H1 (cell line): ENCODE results near the gene RNF224. TPM values are rescaled to one million over a fixed set of nuclear protein-coding genes. Genes with fewer than 3 reads are reported as not detected.

Experiments
- CTCF ChIA-PET: fragments of 300-600 bp; sonication (Branson Sonifier 250); formaldehyde crosslinking; loops from one replicate; lab custom pipeline; 2021; ENCODE audit not compliant: partially characterized antibody; lab: Charles Lee
- POLR2A ChIA-PET: fragments of 300-600 bp; sonication (Branson Sonifier 250); formaldehyde crosslinking; loops from one replicate; lab custom pipeline; 2021; ENCODE audit warnings: inconsistent platforms; ENCODE audit not compliant: partially characterized antibody; lab: Charles Lee
- DNase-seq, 2 experiments: peaks; one replicate each; pipeline versions ENCODE4 v3.0.0 to v3.0.0-alpha.2; 2010 to 2022; ENCODE audit warnings: low spot score in 2 of 2, low read depth in 1 of 2, mixed read lengths in 1 of 2
- FAIRE-seq: peaks from 2 replicates; lab custom pipeline; 2011; peaks lifted over from hg19 to GRCh38; lab: Jason Lieb, UNC
- H2AFZ ChIP-seq: 2 replicates; pipeline ENCODE4 v1.8.1; 2012; ENCODE audit warnings: low read length, inconsistent platforms
- H2AK5ac ChIP-seq: 2 replicates; pipeline ENCODE4 v1.6.1; 2013; ENCODE audit warnings: low read depth, low read length
- H2BK120ac ChIP-seq: replicated peaks from 2 replicates; pipeline ENCODE3; 2013; ENCODE audit warnings: low read depth, low read length, inconsistent platforms
- H2BK12ac ChIP-seq: 2 replicates; pipeline ENCODE4 v1.6.1; 2013; ENCODE audit warnings: low read depth, low read length
- H2BK15ac ChIP-seq: 2 replicates; pipeline ENCODE4 v1.6.1; 2013; ENCODE audit warnings: low read length
- H2BK20ac ChIP-seq: 2 replicates; pipeline ENCODE4 v1.6.1; 2013; ENCODE audit warnings: low read length
- H2BK5ac ChIP-seq: 2 replicates; pipeline ENCODE4 v1.6.1; 2013; ENCODE audit warnings: low read depth, low read length
- H3K14ac ChIP-seq: 2 replicates; pipeline ENCODE4 v1.6.1; 2013; ENCODE audit warnings: inconsistent platforms; ENCODE audit not compliant: insufficient read length
- H3K18ac ChIP-seq: 2 replicates; pipeline ENCODE4 v1.6.1; 2013; ENCODE audit warnings: low read length; ENCODE audit errors: extremely low read depth
- H3K23ac ChIP-seq: 2 replicates; pipeline ENCODE4 v1.6.1; 2013; ENCODE audit warnings: inconsistent platforms; ENCODE audit not compliant: insufficient read length
- H3K23me2 ChIP-seq: 2 replicates; pipeline ENCODE4 v1.6.1; 2013; ENCODE audit warnings: low read depth, low read length
- H3K27ac ChIP-seq: 2 replicates; pipeline ENCODE4 v1.6.1; 2011; ENCODE audit warnings: low read depth, low read length, inconsistent platforms
- H3K27me3 ChIP-seq, 4 experiments: replicated peaks in 1 of 4; 1 replicate in 1 of 4; 2 replicates in 3 of 4; pipeline versions ENCODE4 v1.6.1 to v1.8.1; 2011 to 2013; ENCODE audit warnings: low read length in 3 of 4, mild to moderate bottlenecking in 3 of 4, inconsistent platforms in 2 of 4, mixed read lengths in 2 of 4, moderate library complexity in 1 of 4; ENCODE audit not compliant: control insufficient read depth in 3 of 4, insufficient read depth in 3 of 4; ENCODE audit errors: extremely low read depth in 1 of 4
- H3K36me3 ChIP-seq, 4 experiments: 2 replicates each; pipeline versions ENCODE4 v1.6.1 to v1.8.1; 2011 to 2013; ENCODE audit warnings: mild to moderate bottlenecking in 4 of 4, low read length in 3 of 4, moderate library complexity in 2 of 4, control low read depth in 1 of 4, inconsistent platforms in 1 of 4; ENCODE audit not compliant: insufficient read depth in 4 of 4, control insufficient read depth in 2 of 4
- H3K4ac ChIP-seq: replicated peaks from 2 replicates; pipeline ENCODE3; 2013; ENCODE audit warnings: low read length, low read depth, mixed read lengths, inconsistent platforms; ENCODE audit not compliant: insufficient read length
- H3K4me1 ChIP-seq, 4 experiments: replicated peaks in 1 of 4; 1 replicate in 1 of 4; 2 replicates in 3 of 4; pipeline versions ENCODE4 v1.6.1 to v1.8.1; 2011 to 2013; ENCODE audit warnings: low read length in 3 of 4, inconsistent platforms in 2 of 4, mixed read lengths in 1 of 4; ENCODE audit not compliant: insufficient read depth in 4 of 4, control insufficient read depth in 3 of 4
- H3K4me2 ChIP-seq, 2 experiments: 2 replicates each; pipeline versions ENCODE4 v1.6.1 to v1.8.1; 2011 to 2013; ENCODE audit warnings: low read depth in 2 of 2, low read length in 2 of 2, control low read depth in 1 of 2, inconsistent platforms in 1 of 2, mild to moderate bottlenecking in 1 of 2; ENCODE audit not compliant: insufficient read depth in 1 of 2
- H3K4me3 ChIP-seq, 4 experiments: fragments of 200-600, 300-600 bp in 1 of 4; sonication (generic), shearing (Covaris generic), sonication (Bioruptor Twin) in 1 of 4; 2 replicates each; pipeline versions ENCODE4 v1.5.1 to v1.8.1; 2011 to 2016; ENCODE audit warnings: low read length in 4 of 4, low read depth in 3 of 4, control low read depth in 2 of 4, inconsistent platforms in 2 of 4, mild to moderate bottlenecking in 2 of 4, mixed read lengths in 1 of 4, moderate library complexity in 1 of 4; ENCODE audit not compliant: insufficient read depth in 2 of 4; ENCODE audit errors: extremely low read depth in 1 of 4
- H3K56ac ChIP-seq: replicated peaks from 2 replicates; pipeline ENCODE3; 2013; ENCODE audit warnings: low read depth, mild to moderate bottlenecking, mixed read lengths, low read length, inconsistent platforms; ENCODE audit not compliant: insufficient read length
- H3K79me1 ChIP-seq: 2 replicates; pipeline ENCODE4 v1.6.1; 2013; ENCODE audit warnings: low read depth, low read length, control low read depth
- H3K79me2 ChIP-seq, 2 experiments: 2 replicates each; pipeline versions ENCODE4 v1.6.1 to v1.8.1; 2012 to 2013; ENCODE audit warnings: low read length in 2 of 2, mild to moderate bottlenecking in 2 of 2, inconsistent platforms in 1 of 2; ENCODE audit not compliant: insufficient read depth in 2 of 2, control insufficient read depth in 1 of 2
- H3K9ac ChIP-seq, 4 experiments: replicated peaks in 1 of 4; 1 replicate in 1 of 4; 2 replicates in 3 of 4; pipeline versions ENCODE4 v1.6.1 to v1.8.1; 2011 to 2013; ENCODE audit warnings: low read depth in 3 of 4, low read length in 3 of 4, control low read depth in 2 of 4, mild to moderate bottlenecking in 2 of 4, moderate library complexity in 2 of 4, inconsistent platforms in 1 of 4; ENCODE audit errors: extremely low read depth in 1 of 4
- H3K9me3 ChIP-seq, 2 experiments: 2 replicates each; pipeline versions ENCODE4 v1.6.1 to v1.8.1; 2012 to 2013; ENCODE audit warnings: mild to moderate bottlenecking in 2 of 2, moderate library complexity in 2 of 2, control low read depth in 1 of 2, inconsistent platforms in 1 of 2, low read depth in 1 of 2, low read length in 1 of 2, mixed read lengths in 1 of 2; ENCODE audit not compliant: insufficient read depth in 2 of 2
- H4K20me1 ChIP-seq, 2 experiments: replicated peaks in 1 of 2; 2 replicates each; pipeline versions ENCODE3 to v1.8.1; 2011 to 2013; ENCODE audit warnings: inconsistent platforms in 2 of 2, low read length in 2 of 2, mild to moderate bottlenecking in 1 of 2; ENCODE audit not compliant: insufficient read depth in 2 of 2, control insufficient read depth in 1 of 2
- H4K5ac ChIP-seq: 2 replicates; pipeline ENCODE4 v1.6.1; 2013; ENCODE audit warnings: low read length, low read depth, mixed read lengths, inconsistent platforms; ENCODE audit not compliant: insufficient read length
- H4K8ac ChIP-seq: 2 replicates; pipeline ENCODE4 v1.8.0; 2013; ENCODE audit warnings: mild to moderate bottlenecking, moderate library complexity, low read length, inconsistent platforms; ENCODE audit not compliant: insufficient read depth; ENCODE audit errors: extremely low read depth
- H4K91ac ChIP-seq: replicated peaks from 2 replicates; pipeline ENCODE3; 2013; ENCODE audit warnings: low read length, mixed read lengths, inconsistent platforms; ENCODE audit not compliant: insufficient read length
- CBX8 ChIP-seq: fragments of 300-800, 300-1000 bp; sonication (generic); IDR thresholded peaks from 2 replicates; pipeline ENCODE4 v1.7.1; 2016; ENCODE audit warnings: low read depth, low read length, borderline replicate concordance
- CEBPB ChIP-seq: IDR thresholded peaks from 2 replicates; pipeline ENCODE4 v1.6.1; 2012; ENCODE audit warnings: low read depth, low read length
- CHD2 ChIP-seq: IDR thresholded peaks from 2 replicates; pipeline ENCODE4 v1.6.1; 2012; ENCODE audit warnings: low read length, improper control_type of control experiment
- CREB1 ChIP-seq: IDR thresholded peaks from 2 replicates; pipeline ENCODE4 v1.6.1; 2012; ENCODE audit warnings: inconsistent platforms
- EGR1 ChIP-seq: IDR thresholded peaks from 2 replicates; pipeline ENCODE4 v1.6.1; 2011; ENCODE audit warnings: low read depth, low read length, borderline replicate concordance
- GTF2F1 ChIP-seq: IDR thresholded peaks from 2 replicates; pipeline ENCODE4 v1.6.1; 2012; ENCODE audit warnings: low read depth, low read length, improper control_type of control experiment, borderline replicate concordance
- MAFK ChIP-seq: IDR thresholded peaks from 2 replicates; pipeline ENCODE4 v1.6.1; 2012; ENCODE audit warnings: low read depth, mild to moderate bottlenecking, improper control_type of control experiment, low read length
- NRF1 ChIP-seq: IDR thresholded peaks from 2 replicates; pipeline ENCODE4 v1.6.1; 2011; ENCODE audit warnings: mild to moderate bottlenecking, low read depth, low read length, improper control_type of control experiment
- POU5F1 ChIP-seq: IDR thresholded peaks from 2 replicates; pipeline ENCODE4 v1.6.1; 2011; ENCODE audit warnings: low read depth, mild to moderate bottlenecking, low read length, moderate library complexity
- RAD21 ChIP-seq, 2 experiments: IDR thresholded peaks in 1 of 2; conservative IDR thresholded peaks in 1 of 2; 2 replicates each; pipeline ENCODE4 v1.6.1; 2011; ENCODE audit warnings: low read depth in 2 of 2, low read length in 2 of 2, improper control_type of control experiment in 1 of 2, inconsistent platforms in 1 of 2, mild to moderate bottlenecking in 1 of 2, moderate library complexity in 1 of 2
- SIRT6 ChIP-seq: IDR thresholded peaks from one replicate; pipeline ENCODE4 v1.7.1; 2012; ENCODE audit warnings: low read length, inconsistent platforms
- TAF1 ChIP-seq: IDR thresholded peaks from 2 replicates; pipeline ENCODE4 v1.6.1; 2011; ENCODE audit warnings: mild to moderate bottlenecking, low read depth, low read length
- WGBS, 2 experiments: shearing (Covaris generic) in 1 of 2; methylation state at CpG; one replicate each; pipeline versions ENCODE4 v1.1.6 to v1.1.7; 2013 to 2015; ENCODE audit warnings: low lambda C conversion rate in 2 of 2, mixed read lengths in 2 of 2, inconsistent platforms in 1 of 2, low coverage in 1 of 2, missing lambda C conversion rate in 1 of 2; ENCODE audit not compliant: insufficient replicate concordance in 2 of 2, insufficient coverage in 1 of 2, insufficient read length in 1 of 2; ENCODE audit errors: extremely low coverage in 1 of 2, missing lambda C conversion rate in 1 of 2; 5-methylcytosine and 5-hydroxymethylcytosine counted together
- polyA plus RNA-seq, 7 experiments: library from polyadenylated mRNA; depleted of rRNA in 3 of 7; stranded (reverse) in 5 of 7; unstranded in 2 of 7; fragments of >200 nt in 5 of 7; fragments of 200-250 nt in 2 of 7; gene quantifications; 1 replicate in 5 of 7; 2 replicates in 1 of 7; 4 replicates in 1 of 7; pipeline versions ENCODE4 v1.2.1 to v1.2.3, GENCODE V29; 2011 to 2013; ENCODE audit warnings: missing spikeins in 2 of 7, mixed read lengths in 2 of 7
- total RNA-seq: library from RNA; stranded (reverse); fragmentation: NEBNext Ultra II Directional; extraction: Animal tissue kit (Norgen Biotek cat#: 25700); gene quantifications from 2 replicates; pipeline ENCODE4 v1.2.1, GENCODE V29; 2021

RNF224 gene
- total and polyA plus RNA-seq, 2 of the 8 experiments (the other 6 are each of a cell fraction or from before 2014, with no cell fraction given), result 0.24 TPM; not detected in 1

DNA sequence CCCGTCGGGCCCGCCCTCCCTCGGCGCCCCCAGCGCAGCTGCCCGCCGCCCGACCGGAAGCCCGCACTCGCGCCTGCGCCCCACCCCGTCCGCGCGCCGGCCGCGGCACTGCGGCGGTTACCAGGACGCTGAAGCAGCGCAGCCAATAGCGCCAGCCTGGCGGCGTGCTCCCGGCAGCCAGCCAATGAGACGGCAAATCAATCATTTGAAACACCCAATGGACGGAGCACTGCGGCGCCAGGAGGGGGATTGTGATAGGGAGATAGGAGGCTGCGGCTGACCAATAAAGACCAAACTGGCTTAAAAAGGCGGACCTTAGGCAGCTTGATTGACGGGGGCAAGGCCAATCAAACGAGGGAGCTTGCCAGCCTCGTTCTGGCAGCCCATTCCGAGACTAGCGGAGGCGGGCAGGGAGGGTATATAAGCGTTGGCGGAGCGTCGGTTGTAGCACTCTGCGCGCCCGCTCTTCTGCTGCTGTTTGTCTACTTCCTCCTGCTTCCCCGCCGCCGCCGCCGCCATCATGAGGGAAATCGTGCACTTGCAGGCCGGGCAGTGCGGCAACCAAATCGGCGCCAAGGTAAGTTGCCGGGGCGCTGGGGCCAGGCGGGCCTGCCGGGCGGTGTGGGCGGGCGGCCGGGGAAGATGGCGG is 13.7 kb downstream of the RNF224 start, which contains the start of gene TUBB4B:
Gene TUBB4B, plus strand, starts transcription at position 447 of the 649 bp plus-strand sequence. Its CDS starts 74 bp downstream, at position 521.
- no peak within 1 kb of the TSS for H2AK5ac ChIP-seq
- peak within 1 kb of the TSS; percentile 52 for H4K5ac ChIP-seq
- H3K4me2 ChIP-seq, result peak within 1 kb of the TSS; percentile 76 to 87
- peaks cover 0 to 20% of the 10 kb centered on the region in 2 experiments; a peak in 2 of 4 replicates for H3K79me2 ChIP-seq
- POLR2A ChIA-PET, result interaction anchor here (0.6 to 69.9 kb wide), 42 partner anchors 6 to 364 kb away, joined by 3 to 1462 read pairs (median 3); partner anchors contain the start of genes ABCA2, CYSRT1, ENTPD2 and GRIN1
- H3K14ac ChIP-seq, result no peak within 1 kb of the TSS
- peaks cover 22 to 23% of the 10 kb centered on the region in 2 experiments for H4K20me1 ChIP-seq
- H2BK5ac ChIP-seq, result peak within 1 kb of the TSS; percentile 95
- peaks cover 0 to 27% (median 21%) of the 10 kb centered on the region in 4 experiments; a peak in 6 of 7 replicates for H3K4me1 ChIP-seq
- peaks cover 5% of the 10 kb centered on the region; the same call in 1 of the 2 replicates for H3K23me2 ChIP-seq
- H3K4me3 ChIP-seq, result peak within 1 kb of the TSS; percentile 64 to 92 (median 76)
- H2BK20ac ChIP-seq, result no peak within 1 kb of the TSS
- no peak within 1 kb of the TSS for H2BK12ac ChIP-seq
- H3K9ac ChIP-seq, result peak within 1 kb of the TSS; percentile 29 to 95 (median 64)
- H3K9me3 ChIP-seq, result no peaks in the 10 kb centered on the region
- no peak within 1 kb of the TSS for H3K4ac ChIP-seq
- peaks cover 6 to 18% (median 15%) of the 10 kb centered on the region in 4 experiments; a peak in 7 of 8 replicates for H3K36me3 ChIP-seq
- H4K91ac ChIP-seq, result peak within 1 kb of the TSS; percentile 91
- DNase-seq, result peak; percentile 94 to 100
- peak within 1 kb of the TSS; percentile 77 for H3K56ac ChIP-seq
- H3K23ac ChIP-seq, result no peak within 1 kb of the TSS
- CTCF ChIA-PET, result interaction anchor here (0.9 to 9.1 kb wide), 3 partner anchors 13 to 33 kb away, joined by 3 to 113 read pairs (median 8); partner anchors contain the start of genes CYSRT1, RNF208 and RNF224
- peak within 1 kb of the TSS; percentile 91; the same call in 1 of the 2 replicates for H4K8ac ChIP-seq
- peak within 1 kb of the TSS; percentile 67; the same call in 1 of the 2 replicates for H3K27ac ChIP-seq
- H2BK15ac ChIP-seq, result no peak within 1 kb of the TSS
- H3K79me1 ChIP-seq, result peaks cover 5% of the 10 kb centered on the region
- no peak within 1 kb of the TSS for H2BK120ac ChIP-seq
- H3K18ac ChIP-seq, result peak within 1 kb of the TSS; percentile 95
- H3K27me3 ChIP-seq, result no peaks in the 10 kb centered on the region
- no peak within 1 kb of the TSS for H2AFZ ChIP-seq
- WGBS, 2 experiments, result 1% methylated on average over 56 of the region's 67 CpGs; no CpG with 5 or more reads in 1 of the 2 experiments
- peak; percentile 94 for FAIRE-seq
- peak; percentile 97 for TF ChIP-seq CHD2
- no peak; the same call in 1 of the 2 replicates for TF ChIP-seq EGR1
- no peak for TF ChIP-seq RAD21 (IDR thresholded peaks at IDR 0.05 in 1 of 2, conservative IDR thresholded peaks at IDR 0.05 in 1 of 2; ENCODE audit: low read depth in 2 of 2, low read length in 2 of 2)
- no peak for TF ChIP-seq CEBPB
- peak; percentile 99 for TF ChIP-seq GTF2F1
- peak; percentile 99 for TF ChIP-seq TAF1
- no peak for TF ChIP-seq SIRT6
- peak; percentile 61 for TF ChIP-seq NRF1
- no peak for TF ChIP-seq CBX8
- no peak for TF ChIP-seq POU5F1
- TF ChIP-seq CREB1, result no peak; the same call in none of the 2 replicates
- TF ChIP-seq MAFK, result no peak
